HG03354 (cell line): ENCODE data around the gene NTSR1.

Experiments
- ATAC-seq: cut with Tn5 transposase; IDR thresholded peaks from one replicate; pipeline ENCODE4 v1.9.1; 2021; ENCODE audit warnings: mild to moderate bottlenecking; ENCODE audit not compliant: unreplicated experiment, poor library complexity, severe bottlenecking

NTSR1 gene

DNA sequence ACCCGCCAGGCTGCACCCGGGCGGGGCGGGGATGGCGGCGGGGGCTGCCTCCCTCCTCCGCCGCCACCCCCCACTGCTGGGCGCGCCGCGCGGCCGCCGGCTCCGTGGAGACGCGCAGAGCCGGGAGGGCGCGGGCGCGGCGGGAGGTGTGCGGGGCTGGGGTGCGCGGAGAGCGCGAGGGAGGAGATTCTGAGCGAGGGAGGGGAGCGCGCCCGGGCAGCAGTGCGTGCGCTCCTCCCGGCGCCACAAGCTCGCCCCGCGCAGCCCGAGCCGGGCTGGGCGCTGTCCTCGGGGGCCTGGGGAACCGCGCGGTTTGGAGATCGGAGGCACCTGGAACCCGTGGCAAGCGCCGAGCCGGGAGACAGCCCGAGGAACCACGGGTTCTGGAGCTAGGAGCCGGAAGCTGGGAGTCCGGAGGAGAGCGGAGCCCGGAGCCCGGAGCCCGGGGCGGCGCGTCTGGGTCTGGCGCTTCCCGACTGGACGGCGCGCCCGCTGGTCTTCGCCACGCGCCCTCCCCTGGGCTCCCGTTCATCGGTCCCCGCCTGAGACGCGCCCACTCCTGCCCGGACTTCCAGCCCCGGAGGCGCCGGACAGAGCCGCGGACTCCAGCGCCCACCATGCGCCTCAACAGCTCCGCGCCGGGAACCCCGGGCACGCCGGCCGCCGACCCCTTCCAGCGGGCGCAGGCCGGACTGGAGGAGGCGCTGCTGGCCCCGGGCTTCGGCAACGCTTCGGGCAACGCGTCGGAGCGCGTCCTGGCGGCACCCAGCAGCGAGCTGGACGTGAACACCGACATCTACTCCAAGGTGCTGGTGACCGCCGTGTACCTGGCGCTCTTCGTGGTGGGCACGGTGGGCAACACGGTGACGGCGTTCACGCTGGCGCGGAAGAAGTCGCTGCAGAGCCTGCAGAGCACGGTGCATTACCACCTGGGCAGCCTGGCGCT lies at the start of gene NTSR1:
NTSR1 (plus strand) TSS at position 246 of the 946 bp plus-strand sequence; CDS start at position 618, 372 bp downstream.
- ATAC-seq = no peak

DNA sequence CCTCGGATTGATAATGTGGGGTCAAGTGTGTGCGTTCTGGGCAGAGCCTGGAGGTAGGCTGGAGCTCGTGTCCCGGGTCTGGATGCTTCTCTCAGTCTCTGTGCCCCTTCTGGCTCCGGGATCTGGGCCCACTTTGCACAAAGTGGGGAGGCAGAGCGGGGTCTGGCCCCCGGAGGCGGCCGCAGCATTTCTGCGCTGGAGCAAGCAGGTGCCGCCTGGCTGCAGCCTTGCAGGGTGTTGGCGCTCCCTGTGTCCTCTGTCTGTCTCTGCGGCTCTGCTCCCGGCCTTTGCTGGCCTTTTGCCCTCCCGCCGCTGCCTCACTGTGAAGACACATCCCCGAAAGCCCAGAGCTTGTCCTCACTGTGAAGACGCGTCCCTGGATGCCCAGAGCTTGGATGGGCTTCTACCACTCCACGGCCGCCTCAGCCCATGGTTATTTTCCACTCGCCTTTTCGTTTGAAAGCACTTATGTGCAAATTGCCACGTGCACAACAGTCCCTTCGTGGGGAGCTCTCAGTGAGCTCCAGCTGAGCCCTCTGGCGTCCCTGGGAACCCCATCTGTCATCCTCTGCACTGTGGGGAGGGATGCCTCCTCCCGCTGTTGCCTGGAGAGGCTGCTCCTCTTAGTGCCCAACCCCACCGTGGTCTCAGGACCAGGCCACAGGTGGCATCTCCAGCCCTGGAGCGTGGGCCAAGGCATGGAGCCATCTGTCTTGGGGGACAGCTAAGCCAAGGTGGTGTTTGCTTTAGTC lies 49.0 kb upstream of the NTSR1 start:
- ATAC-seq = no peak

DNA sequence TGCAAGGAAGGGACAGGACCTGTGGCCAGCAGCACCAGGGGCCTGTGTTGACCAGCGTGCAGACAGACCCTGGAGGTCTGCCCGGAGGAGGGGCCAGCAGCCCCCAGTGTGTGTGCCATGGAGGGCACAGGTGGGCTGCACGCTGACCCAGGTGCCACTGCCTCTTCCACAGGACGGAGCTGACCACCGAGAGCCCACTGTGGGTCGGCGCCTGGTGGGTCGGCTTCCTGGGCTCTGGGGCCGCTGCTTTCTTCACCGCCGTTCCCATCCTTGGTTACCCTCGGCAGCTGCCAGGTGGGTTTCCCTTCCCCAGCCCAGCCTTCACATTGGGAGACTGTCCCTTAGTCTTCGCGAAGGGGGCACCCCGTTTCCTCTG lies 48.4 kb upstream of the NTSR1 start:
- no peak for ATAC-seq

DNA sequence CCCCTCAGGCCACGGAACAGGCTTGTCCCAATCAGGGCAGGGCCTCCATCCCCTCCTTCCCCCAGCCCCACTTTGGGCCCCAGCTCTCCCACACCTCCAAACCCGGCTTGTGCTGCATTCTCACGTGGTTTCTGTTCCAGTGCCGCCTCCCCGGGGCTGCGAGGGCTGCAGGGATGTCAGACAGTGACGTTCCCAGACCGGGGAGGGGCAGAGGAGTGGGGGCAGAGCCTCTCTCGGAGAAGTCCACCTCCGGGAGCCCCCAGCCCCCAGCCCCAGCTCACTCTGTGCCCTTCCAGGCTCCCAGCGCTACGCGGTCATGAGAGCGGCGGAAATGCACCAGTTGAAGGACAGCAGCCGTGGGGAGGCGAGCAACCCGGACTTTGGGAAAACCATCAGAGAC lies 47.9 kb upstream of the NTSR1 start:
- ATAC-seq = no peak

DNA sequence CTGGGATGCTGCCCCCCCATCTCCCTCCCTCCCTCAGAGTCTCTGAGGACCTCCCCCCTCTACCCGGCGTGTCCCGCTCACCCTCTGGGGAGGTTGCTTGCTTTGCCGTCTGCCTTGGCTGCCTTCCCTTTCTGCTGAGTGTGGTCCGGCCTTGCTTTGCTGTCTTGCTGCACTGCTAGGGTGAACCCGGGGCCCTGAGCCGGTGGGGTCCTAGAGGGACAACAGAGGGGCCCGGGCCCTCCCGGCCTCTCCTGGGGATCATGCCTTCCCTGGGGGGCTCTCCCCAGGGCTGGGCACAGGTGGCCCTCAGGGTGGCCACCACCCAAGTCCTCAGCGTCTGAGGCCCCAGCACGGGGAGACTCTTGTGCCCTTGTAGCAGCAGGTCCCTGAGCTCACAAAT lies 47.0 kb upstream of the NTSR1 start:
- no peak for ATAC-seq

DNA sequence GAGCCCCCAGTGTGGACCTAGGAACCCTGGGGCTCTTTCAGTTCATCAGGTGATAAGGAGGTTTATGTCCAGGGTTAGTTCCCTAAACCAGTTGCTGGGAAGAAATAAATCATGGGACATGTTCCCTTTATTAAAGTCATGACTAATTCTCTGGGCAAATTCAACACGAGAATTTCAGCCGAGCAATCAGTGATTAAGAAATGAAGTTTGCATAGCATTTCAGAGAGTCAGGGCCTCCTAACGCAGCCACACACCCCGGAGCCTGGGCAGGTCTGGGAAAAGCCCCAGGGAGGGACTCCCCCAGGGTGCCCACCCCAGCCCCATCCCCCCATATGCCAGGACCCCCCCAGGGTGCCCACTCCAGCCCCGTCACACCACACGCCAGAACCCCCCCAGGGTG lies 46.2 kb upstream of the NTSR1 start:
- ATAC-seq = no peak

DNA sequence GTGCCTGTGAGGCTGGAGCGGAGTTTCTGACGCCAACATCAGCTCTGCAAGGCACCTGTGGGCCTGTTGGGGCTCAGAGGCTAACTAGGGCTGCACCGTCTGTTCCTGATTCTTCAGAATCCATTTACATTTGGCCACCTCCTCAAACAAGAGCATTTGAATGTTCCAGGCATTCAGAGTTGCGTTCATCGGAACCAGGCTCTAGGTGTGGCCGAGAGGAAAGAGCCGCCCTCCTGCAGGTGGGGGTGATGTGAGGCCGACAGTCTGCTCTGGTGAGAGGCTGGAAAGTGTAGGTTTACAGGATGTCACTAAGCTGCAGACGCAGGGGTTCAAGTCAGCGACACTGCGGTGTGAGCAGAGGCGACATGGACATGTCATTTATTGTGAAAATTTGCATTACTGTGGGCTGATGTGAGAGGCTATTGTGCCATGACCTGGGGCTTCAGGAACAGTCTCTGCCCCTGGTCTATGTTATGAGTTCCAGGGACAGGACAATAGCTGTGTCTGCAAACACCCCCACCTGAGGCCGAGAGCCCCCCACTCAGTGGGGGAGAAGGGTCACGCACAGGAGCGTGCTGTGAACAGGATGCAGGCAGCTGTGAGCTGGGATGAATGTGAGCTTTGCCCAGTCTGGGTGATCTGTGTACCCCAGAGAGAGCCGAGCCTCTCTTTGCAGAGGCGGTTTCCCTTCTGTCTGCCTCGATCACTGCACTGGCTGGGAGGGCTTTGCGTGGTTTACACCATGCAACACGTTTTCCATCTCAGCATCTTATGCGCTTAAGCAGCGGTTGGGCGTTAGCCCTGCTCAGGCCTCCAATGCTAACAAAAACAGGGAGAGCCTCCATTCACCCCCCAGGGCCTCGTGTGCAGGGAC lies 45.3 kb upstream of the NTSR1 start:
- ATAC-seq = no peak

DNA sequence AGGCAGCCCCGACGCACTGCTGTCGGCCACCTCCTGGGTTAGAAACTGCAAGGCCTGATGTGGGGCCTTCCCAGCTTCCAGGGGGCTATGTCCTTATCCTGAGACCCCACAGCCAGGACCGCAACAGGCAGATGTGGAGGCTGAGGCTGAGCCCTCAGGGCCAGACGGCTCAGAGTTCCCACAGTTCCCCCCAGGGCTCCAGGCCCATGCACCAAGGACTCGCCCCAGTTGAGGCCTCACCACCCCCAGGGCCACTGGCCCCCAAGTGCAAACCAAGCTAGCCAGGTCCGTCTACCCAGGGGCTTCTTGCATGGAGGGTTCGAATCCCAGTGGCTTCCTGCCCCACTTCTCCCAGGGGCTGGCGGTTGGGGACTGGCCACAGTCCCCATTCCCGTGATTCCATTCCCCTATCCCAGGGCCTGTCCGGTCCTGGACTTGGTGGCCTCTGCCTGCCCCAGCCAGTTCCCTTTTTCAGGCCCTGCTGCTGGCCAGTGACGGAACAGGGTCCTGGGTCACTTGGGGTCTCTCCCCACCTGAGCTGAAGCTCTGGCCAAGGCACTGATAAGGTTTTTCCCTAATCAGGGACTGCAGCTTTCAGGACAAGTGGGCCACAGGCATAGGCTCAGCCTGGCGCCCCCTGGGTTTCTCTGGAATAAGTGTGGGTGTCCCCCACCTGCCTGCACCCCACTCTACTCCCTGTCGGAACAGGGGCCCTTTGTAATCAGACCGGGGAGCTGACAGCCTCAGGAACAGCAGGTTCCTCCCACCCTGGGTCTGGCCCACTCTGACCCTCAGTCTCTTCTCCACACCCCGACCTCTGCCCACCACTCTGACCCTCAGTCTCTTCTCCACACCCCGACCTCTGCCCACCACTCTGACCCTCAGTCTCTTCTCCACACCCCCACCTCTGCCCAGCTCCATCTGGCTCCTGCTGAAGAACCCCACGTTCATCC lies 44.3 kb upstream of the NTSR1 start:
- no peak for ATAC-seq

DNA sequence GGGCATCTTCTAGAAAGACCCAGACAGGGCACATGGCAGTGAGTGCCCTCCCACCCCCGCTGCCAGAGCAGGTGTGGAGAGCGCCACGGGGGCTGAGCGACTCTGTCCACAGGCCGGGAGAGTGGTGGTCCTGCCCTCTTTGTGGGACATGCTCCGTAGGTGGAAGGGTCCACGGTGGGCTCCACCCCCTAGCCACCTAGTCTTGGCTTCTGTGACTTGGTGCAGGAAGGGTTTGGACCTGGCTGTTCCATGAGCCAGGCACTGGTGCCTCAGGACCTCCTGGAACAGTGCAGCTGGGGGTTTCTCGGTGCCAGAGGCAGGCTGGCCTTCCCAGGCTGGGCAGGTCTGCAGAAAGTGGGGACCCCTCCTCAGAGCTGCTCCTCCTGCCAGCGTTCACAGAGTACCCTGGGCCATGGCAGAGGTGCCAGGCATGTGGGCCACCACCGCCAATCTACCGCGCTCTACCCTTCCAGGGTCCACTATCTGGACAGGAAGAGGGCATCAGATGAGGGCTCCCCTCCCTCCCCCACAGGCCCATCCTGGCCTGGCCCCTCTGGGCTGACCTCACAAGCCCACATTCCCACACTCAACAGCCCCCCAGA lies 43.4 kb upstream of the NTSR1 start:
- ATAC-seq = no peak

DNA sequence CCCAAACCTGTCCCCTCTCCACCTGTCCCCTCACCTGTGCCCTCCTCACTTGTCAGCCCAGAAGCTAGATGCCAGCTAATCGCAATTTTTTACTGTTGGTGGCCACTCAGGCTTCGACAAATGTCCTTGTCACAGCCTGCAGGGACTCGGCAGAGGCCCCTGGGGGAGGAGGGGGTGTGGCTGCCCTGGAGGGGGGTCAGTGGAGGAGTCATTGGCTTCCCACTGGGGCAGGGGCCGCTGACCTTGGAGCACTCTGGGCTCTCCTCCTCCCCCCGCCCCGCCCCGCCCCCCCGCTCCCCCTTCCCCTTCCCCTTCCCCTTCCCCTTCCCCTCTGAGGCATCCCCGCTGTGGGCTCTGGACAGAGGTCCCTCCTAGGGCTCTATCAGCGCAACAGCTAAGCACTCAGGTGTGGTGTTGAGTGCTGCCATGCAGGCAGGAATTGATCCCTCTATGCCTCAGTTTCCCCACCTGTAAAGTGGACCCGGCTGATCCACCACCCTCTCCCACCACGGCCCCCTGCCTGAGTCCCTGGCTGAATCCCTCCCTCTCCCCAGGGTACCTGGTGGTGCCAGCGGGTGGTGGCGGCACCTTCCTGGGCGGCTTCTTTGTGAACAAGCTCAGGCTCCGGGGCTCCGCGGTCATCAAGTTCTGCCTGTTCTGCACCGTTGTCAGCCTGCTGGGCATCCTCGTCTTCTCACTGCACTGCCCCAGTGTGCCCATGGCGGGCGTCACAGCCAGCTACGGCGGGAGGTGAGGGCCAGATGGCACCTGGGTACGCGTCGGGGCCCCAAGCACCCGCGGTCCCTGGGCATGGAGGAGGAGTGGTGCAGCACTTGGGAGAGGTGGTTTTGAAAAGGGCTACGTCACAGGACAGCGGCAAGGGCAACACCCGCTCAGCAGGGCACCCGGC lies 42.6 kb upstream of the NTSR1 start:
- ATAC-seq = no peak

DNA sequence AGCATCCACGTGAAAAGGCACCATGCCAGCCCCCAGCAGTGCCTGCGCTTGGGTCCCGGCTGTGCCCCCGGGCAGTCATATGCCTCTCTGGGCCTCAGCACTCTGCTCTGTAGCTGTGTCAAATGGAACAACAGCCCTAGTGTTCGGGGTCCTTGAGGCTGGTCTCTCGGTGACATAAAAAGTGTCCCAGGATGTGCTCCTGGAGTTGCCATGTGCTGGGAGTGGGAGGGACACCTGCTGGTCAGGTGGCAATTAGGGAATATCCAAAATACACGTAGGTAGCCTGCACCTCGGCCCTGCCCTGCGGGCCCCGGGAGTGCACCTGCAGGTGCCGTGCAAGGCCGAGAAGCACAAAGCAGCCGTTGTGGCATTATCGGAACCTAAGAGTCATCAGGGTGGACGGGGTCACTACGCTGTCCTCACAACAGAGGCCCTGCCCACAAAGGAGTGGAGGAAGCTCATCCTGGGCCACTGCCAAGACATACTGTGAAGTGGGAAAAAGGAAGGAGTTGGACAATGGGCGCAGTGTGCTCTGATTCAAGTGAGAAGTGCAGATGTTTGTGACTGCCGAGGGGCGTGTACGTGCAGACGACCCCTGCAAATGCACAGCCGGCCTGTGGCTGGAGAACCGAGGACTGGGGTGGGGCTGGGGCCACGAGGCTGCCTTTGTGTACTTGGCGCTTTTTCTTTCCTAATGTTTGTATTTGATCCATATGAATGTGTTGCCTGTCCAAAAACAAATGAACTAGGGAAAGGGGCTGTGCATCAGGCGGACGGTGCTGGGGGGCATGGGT lies 41.7 kb upstream of the NTSR1 start:
- no peak for ATAC-seq

DNA sequence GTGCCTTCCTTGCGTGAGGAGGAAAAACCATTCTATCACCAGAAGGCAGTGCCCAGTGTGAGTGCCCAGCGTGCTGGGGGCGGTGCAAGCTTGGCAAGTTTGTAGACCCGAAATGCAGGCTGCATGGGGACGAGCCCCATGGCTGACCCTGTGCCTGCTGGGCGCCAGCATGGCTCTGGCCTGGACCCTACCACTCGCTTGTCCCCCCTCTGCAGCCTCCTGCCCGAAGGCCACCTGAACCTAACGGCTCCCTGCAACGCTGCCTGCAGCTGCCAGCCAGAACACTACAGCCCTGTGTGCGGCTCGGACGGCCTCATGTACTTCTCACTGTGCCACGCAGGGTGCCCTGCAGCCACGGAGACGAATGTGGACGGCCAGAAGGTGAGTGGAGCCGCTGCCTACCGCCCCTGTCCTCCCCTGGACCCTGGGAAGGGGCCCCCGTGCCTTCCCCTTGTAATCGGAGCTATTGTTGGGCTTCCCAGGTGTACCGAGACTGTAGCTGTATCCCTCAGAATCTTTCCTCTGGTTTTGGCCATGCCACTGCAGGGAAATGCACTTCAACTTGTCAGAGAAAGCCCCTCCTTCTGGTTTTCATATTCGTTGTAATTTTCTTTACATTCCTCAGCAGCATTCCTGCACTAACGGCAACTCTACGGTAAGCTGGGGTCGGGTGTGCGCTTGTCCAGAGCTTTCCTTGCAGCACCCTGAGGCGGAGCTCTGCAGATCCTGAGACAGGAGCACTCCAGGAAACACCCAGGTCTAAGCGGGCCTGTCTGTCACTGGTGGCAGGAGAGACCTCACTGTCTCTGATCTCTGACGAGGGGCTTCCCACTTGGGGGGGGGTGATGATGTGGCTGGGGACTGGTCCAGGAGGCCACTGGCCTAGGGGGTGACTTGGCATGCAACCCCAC lies 40.9 kb upstream of the NTSR1 start:
- ATAC-seq = no peak

DNA sequence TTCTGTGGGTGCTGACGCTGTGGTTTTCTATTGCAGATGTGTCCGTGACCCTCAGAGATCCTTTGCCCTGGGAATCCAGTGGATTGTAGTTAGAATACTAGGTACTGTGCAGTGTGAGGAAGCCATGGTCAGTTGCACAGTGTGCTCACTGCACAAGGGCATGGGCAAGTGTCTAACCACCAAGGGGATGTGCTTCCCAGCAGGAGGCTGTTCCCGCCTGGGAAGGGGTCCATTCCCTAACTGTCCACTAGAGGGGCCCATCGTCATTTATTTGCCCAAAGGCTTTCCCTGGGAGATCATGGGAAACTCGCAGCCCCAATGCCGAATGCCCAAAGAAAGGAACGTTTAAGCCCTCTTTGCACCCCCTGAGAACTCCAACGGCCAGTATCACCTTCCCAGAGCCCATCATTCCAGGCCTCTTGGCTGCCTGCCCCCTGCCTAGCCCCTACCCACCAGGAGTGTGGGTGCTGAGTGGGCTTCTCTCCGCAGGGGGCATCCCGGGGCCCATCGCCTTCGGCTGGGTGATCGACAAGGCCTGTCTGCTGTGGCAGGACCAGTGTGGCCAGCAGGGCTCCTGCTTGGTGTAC lies 40.1 kb upstream of the NTSR1 start:
- no peak for ATAC-seq

DNA sequence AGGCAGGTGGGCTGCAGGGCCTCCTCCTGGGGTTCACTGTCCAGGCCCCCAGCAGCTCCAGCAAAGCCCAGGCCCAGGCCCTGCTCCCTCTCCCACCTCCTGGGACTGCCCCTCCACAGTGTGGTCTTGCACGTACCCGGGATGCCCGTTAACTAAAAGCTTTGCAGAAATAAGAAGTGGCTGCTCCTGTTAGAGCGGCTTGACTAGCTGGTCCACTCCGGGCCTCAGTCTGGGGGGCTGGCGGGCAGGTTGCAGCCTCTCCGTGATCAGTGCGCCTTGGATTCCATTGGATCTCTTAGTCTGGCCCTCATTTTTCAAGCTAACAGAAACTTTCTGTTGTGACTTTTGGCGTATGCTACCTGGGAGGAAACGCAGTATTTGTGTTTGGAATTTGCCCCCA lies 39.4 kb upstream of the NTSR1 start:
- ATAC-seq = no peak

DNA sequence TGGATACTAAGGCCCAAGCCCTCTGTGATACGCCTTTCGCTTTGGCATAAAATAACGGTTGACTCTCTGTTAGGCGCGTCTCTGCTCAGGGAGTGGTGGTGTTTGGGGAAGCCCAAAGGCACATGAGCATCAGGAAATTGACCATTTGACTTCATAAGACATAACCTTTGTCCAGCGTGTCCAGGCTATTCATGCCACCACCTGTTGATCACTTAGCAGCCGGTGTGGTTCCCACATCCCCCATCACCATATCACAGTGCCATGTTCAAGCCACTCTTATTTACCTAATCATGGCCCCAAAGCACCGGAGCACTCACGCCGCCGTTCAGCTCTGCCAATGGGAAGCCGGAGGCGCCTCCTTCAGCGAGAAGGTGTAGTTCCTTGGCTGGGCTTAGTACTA lies 38.5 kb upstream of the NTSR1 start:
- ATAC-seq = no peak

DNA sequence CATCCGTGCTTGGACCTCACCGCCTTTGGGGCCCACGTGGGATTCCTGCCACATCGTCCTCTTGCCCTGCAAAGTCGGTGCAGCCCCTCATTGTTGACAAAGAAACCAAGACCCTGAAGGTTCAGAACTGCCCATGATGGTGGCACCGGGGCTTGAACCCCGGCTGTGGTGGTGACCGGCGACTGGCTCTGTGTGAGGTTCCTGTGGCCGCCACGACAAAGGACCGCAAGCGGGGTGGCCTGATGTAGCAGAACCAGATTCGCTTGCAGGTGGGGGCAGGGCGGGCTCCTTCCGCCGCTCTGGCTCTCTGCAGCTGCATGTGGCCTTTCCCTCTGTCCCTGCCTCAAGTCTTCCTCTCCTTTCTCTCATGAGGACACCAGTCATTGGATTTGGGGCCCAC lies 37.6 kb upstream of the NTSR1 start:
- ATAC-seq = no peak
